ENCODE measurements around the gene KRTAP10-3.

DNA sequence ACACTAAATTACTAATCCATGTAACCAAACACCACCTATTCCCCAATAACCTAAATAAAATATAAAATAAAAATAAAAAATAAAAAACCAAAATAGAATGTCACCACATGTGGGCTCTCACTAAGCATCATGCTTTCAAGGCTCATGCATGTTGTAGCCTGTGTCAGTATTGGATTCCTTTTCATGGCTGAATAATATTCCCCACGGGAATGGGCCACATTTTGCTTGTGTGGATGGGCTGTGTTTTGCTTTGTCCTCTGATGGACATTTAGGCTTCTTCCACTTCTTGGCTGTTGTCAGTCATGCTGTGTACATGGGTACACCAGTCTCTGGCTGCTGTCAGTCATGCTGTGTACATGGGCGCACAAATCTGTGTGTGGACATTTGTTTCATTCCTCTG lies 30.5 kb upstream of the KRTAP10-3 start:
- TF ChIP-seq, protein P1, sequence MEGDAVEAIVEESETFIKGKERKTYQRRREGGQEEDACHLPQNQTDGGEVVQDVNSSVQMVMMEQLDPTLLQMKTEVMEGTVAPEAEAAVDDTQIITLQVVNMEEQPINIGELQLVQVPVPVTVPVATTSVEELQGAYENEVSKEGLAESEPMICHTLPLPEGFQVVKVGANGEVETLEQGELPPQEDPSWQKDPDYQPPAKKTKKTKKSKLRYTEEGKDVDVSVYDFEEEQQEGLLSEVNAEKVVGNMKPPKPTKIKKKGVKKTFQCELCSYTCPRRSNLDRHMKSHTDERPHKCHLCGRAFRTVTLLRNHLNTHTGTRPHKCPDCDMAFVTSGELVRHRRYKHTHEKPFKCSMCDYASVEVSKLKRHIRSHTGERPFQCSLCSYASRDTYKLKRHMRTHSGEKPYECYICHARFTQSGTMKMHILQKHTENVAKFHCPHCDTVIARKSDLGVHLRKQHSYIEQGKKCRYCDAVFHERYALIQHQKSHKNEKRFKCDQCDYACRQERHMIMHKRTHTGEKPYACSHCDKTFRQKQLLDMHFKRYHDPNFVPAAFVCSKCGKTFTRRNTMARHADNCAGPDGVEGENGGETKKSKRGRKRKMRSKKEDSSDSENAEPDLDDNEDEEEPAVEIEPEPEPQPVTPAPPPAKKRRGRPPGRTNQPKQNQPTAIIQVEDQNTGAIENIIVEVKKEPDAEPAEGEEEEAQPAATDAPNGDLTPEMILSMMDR (IDR thresholded peaks at IDR 0.05) = no peak
- no peak for TF ChIP-seq POLR2A (IDR thresholded peaks at IDR 0.05)

Data from heart left ventricle (tissue), 13 donors.